Karpas-422 (cell line): Measurements from ENCODE around the gene RIMS4. TPM values are rescaled to one million over a fixed set of nuclear protein-coding genes. Genes with fewer than 3 reads are reported as not detected.

Experiments used
- DNase-seq: peaks from one replicate; pipeline ENCODE4 v3.0.0-alpha.2; 2015
- H2AFZ ChIP-seq: fragments of 200-600 bp; sonication (generic); 2 replicates; pipeline ENCODE4 v1.6.1; 2014; ENCODE audit warnings: antibody characterized with exemption, low read length, mixed read lengths
- H3K27ac ChIP-seq: fragments of 200-600 bp; sonication (generic); 2 replicates; pipeline ENCODE4 v1.5.1; 2014; ENCODE audit warnings: mild to moderate bottlenecking, low read length, moderate library complexity
- H3K27me3 ChIP-seq: fragments of 200-600 bp; sonication (generic); 2 replicates; pipeline ENCODE4 v1.6.1; 2014; ENCODE audit warnings: low read length, mixed read lengths
- H3K36me3 ChIP-seq: fragments of 200-600 bp; sonication (generic); 2 replicates; pipeline ENCODE4 v1.6.1; 2014; ENCODE audit warnings: low read length, mixed read lengths; ENCODE audit not compliant: insufficient read depth
- H3K4me1 ChIP-seq: fragments of 200-600 bp; sonication (generic); 2 replicates; pipeline ENCODE4 v1.6.1; 2014; ENCODE audit warnings: mild to moderate bottlenecking, low read length, mixed read lengths
- H3K4me2 ChIP-seq: fragments of 200-600 bp; sonication (generic); 2 replicates; pipeline ENCODE4 v1.6.1; 2014; ENCODE audit warnings: low read length, low read depth, mild to moderate bottlenecking; ENCODE audit not compliant: poor library complexity, severe bottlenecking
- H3K4me3 ChIP-seq: fragments of 200-600 bp; sonication (generic); 2 replicates; pipeline ENCODE4 v1.5.1; 2014; ENCODE audit warnings: mild to moderate bottlenecking, antibody characterized with exemption, low read length, mixed read lengths
- H3K79me2 ChIP-seq: fragments of 200-600 bp; sonication (generic); 2 replicates; pipeline ENCODE4 v1.6.1; 2014; ENCODE audit warnings: mild to moderate bottlenecking, low read length, mixed read lengths
- H3K9ac ChIP-seq: fragments of 200-600 bp; sonication (generic); 2 replicates; pipeline ENCODE4 v1.6.0; 2014; ENCODE audit warnings: low read length
- H3K9me2 ChIP-seq: fragments of 200-600 bp; sonication (generic), shearing (Covaris generic); replicated peaks from 2 replicates; pipeline ENCODE4 v1.6.0; 2014; ENCODE audit warnings: mild to moderate bottlenecking, low read length, moderate library complexity; ENCODE audit not compliant: insufficient read depth
- H3K9me3 ChIP-seq: fragments of 300-700, 200-600 bp; sonication (generic); 2 replicates; pipeline ENCODE4 v1.6.1; 2014; ENCODE audit warnings: low read length, mixed read lengths
- H4K20me1 ChIP-seq: fragments of 200-600 bp; sonication (generic); 2 replicates; pipeline ENCODE4 v1.6.1; 2014; ENCODE audit warnings: mild to moderate bottlenecking, antibody characterized with exemption, low read length, low read depth; ENCODE audit not compliant: insufficient read depth
- total RNA-seq: library from RNA; depleted of rRNA; stranded (reverse); fragments of >200 nt; shearing (Covaris generic); gene quantifications from 2 replicates; pipeline ENCODE4 v1.2.3, GENCODE V29; 2014; ENCODE audit warnings: low replicate concordance

Gene RIMS4
- total RNA-seq, 1 experiment from 2014 or later, result not detected

- H4K20me1 ChIP-seq, result no peaks in the 10 kb centered on the region
- no peaks in the 10 kb centered on the region for H3K79me2 ChIP-seq
- H3K4me2 ChIP-seq, result no peak overlapping the region
- no peak overlapping the region for H3K4me3 ChIP-seq
- no peak overlapping the region for H3K27ac ChIP-seq
- DNase-seq, result no peak
- no peaks in the 10 kb centered on the region for H3K36me3 ChIP-seq
- H3K9me2 ChIP-seq, result no peaks in the 10 kb centered on the region
- H3K27me3 ChIP-seq, result no peaks in the 10 kb centered on the region
- no peak overlapping the region for H3K9ac ChIP-seq
- no peaks in the 10 kb centered on the region for H3K4me1 ChIP-seq
- H3K9me3 ChIP-seq, result no peaks in the 10 kb centered on the region
- no peak overlapping the region for H2AFZ ChIP-seq
These were observed 826 bp downstream of the RIMS4 start for GRCh38 chr20:44809380-44810060.

DNA sequence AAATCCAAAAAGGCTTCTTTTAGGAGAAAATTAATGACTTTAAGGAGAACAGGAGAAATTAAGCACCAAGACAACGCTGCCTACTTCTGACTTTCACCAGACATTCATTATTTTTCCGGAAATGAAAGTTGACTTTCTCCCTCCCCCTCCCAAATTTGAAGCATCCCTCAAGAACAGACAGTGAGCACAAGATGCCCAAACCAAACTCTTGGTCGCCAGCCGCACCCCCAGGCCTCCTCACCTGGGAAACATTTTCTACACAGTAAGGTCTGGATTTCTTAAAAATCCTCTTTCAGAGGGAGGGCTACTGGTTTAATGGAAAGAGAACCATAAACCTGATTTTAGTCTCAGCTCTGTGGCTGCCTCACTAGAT, 2.7 kb downstream of the RIMS4 start:
- Histone ChIP-seq H3K36me3 (no peaks in the 10 kb centered on the region), H3K9me2 (no peaks in the 10 kb centered on the region), H3K4me3 (no peak overlapping the region), H3K27me3 (no peaks in the 10 kb centered on the region), H3K79me2 (no peaks in the 10 kb centered on the region), H3K4me2 (no peak overlapping the region), H3K27ac (no peak overlapping the region), H3K9ac (no peak overlapping the region), H3K4me1 (no peaks in the 10 kb centered on the region), H3K9me3 (no peaks in the 10 kb centered on the region), H2AFZ (no peak overlapping the region), H4K20me1 (no peaks in the 10 kb centered on the region)
- no peak for DNase-seq

GRCh38 chr20:44807051-44807683, 3.2 kb downstream of the RIMS4 start:
- no peak for DNase-seq

GRCh38 chr20:44805979-44806620, 4.2 kb downstream of the RIMS4 start:
- H3K36me3 ChIP-seq, result no peaks in the 10 kb centered on the region
- no peaks in the 10 kb centered on the region for H3K9me3 ChIP-seq
- no peaks in the 10 kb centered on the region for H4K20me1 ChIP-seq
- no peaks in the 10 kb centered on the region for H3K27me3 ChIP-seq
- no peaks in the 10 kb centered on the region for H3K4me1 ChIP-seq
- no peak overlapping the region for H2AFZ ChIP-seq
- no peak overlapping the region for H3K27ac ChIP-seq
- H3K9ac ChIP-seq, result no peak overlapping the region
- H3K9me2 ChIP-seq, result no peaks in the 10 kb centered on the region
- no peak overlapping the region for H3K4me3 ChIP-seq
- H3K4me2 ChIP-seq, result no peak overlapping the region
- DNase-seq, result no peak
- H3K79me2 ChIP-seq, result no peaks in the 10 kb centered on the region

More at GRCh38 chr20:44807051-44807683, 3.2 kb downstream of the RIMS4 start:
- Histone ChIP-seq H3K79me2 (no peaks in the 10 kb centered on the region), H3K9ac (no peak overlapping the region), H3K9me3 (no peaks in the 10 kb centered on the region), H4K20me1 (no peaks in the 10 kb centered on the region), H2AFZ (no peak overlapping the region), H3K4me2 (no peak overlapping the region), H3K4me1 (no peaks in the 10 kb centered on the region), H3K27me3 (no peaks in the 10 kb centered on the region), H3K9me2 (no peaks in the 10 kb centered on the region), H3K36me3 (no peaks in the 10 kb centered on the region), H3K4me3 (no peak overlapping the region), H3K27ac (no peak overlapping the region)

- Histone ChIP-seq H3K9ac (no peak overlapping the region), H3K9me2 (no peaks in the 10 kb centered on the region), H4K20me1 (no peaks in the 10 kb centered on the region), H3K27ac (no peak overlapping the region), H3K36me3 (no peaks in the 10 kb centered on the region), H3K9me3 (no peaks in the 10 kb centered on the region), H3K4me3 (no peak overlapping the region), H3K4me1 (no peaks in the 10 kb centered on the region), H2AFZ (no peak overlapping the region), H3K79me2 (no peaks in the 10 kb centered on the region), H3K27me3 (no peaks in the 10 kb centered on the region), H3K4me2 (no peak overlapping the region)
- DNase-seq, result no peak
These were observed 4.9 kb downstream of the RIMS4 start for GRCh38 chr20:44805335-44805978.

DNA sequence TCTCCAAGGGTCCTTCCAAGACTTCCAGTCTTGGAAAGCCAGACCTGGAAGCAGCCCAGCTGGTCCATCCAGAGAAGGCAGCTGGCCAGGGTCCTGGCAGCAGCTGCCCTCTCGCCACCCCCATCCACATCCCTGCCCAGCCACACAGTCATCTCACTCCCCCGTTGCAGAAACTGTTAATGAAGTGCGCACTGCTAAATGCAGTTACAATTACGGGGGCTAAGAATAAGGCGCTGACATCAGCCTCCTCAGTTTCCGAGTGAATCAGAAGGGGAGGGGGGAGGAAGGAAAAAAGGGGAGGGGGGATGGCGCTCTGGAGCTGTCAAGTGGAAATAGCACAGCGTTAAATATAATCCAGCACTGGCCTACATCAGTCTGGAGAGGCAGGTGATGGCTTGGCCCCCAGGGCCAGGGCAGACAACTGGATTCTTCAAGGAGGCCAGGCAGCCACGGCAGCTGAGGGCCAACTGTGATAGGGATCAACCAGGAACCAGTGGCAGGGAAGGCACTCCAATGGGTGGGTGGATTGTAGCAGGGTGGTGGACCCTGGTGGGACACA, 6.9 kb downstream of the RIMS4 start:
- H3K4me3 ChIP-seq, result no peak overlapping the region
- H3K27me3 ChIP-seq, result no peaks in the 10 kb centered on the region
- H2AFZ ChIP-seq, result no peak overlapping the region
- H4K20me1 ChIP-seq, result no peaks in the 10 kb centered on the region
- no peak overlapping the region for H3K4me2 ChIP-seq
- no peaks in the 10 kb centered on the region for H3K4me1 ChIP-seq
- H3K9me3 ChIP-seq, result no peaks in the 10 kb centered on the region
- no peaks in the 10 kb centered on the region for H3K36me3 ChIP-seq
- no peak overlapping the region for H3K27ac ChIP-seq
- no peaks in the 10 kb centered on the region for H3K79me2 ChIP-seq
- H3K9me2 ChIP-seq, result no peaks in the 10 kb centered on the region
- H3K9ac ChIP-seq, result no peak overlapping the region
- no peak for DNase-seq

GRCh38 chr20:44802702-44803101, 7.6 kb downstream of the RIMS4 start:
- no peak for DNase-seq
- H3K79me2 ChIP-seq, result no peaks in the 10 kb centered on the region
- no peak overlapping the region for H3K4me3 ChIP-seq
- H3K9ac ChIP-seq, result no peak overlapping the region
- H3K27ac ChIP-seq, result no peak overlapping the region
- H3K4me1 ChIP-seq, result no peaks in the 10 kb centered on the region
- H3K36me3 ChIP-seq, result no peaks in the 10 kb centered on the region
- H3K9me2 ChIP-seq, result no peaks in the 10 kb centered on the region
- H3K9me3 ChIP-seq, result no peaks in the 10 kb centered on the region
- H3K27me3 ChIP-seq, result no peaks in the 10 kb centered on the region
- no peaks in the 10 kb centered on the region for H4K20me1 ChIP-seq
- H2AFZ ChIP-seq, result no peak overlapping the region
- no peak overlapping the region for H3K4me2 ChIP-seq
